CD4-positive, alpha-beta T cell treated with Interleukin-1 beta for 1 hour (primary cell): Measurements from ENCODE around the gene FCMR.

Source experiments
- DNase-seq, 2 donors: peaks; one replicate each; pipeline ENCODE4 v3.0.0-alpha.2; 2020 to 2022

The FCMR gene, protein sequence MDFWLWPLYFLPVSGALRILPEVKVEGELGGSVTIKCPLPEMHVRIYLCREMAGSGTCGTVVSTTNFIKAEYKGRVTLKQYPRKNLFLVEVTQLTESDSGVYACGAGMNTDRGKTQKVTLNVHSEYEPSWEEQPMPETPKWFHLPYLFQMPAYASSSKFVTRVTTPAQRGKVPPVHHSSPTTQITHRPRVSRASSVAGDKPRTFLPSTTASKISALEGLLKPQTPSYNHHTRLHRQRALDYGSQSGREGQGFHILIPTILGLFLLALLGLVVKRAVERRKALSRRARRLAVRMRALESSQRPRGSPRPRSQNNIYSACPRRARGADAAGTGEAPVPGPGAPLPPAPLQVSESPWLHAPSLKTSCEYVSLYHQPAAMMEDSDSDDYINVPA

GRCh38 chr1:206921772-206922265 is at the start of gene FCMR:
FCMR (minus strand) TSS chr1:206921941; CDS start chr1:206921854, 87 bp downstream.
- peak; percentile 69 for DNase-seq

GRCh38 chr1:206971029-206971655 is 49.4 kb upstream of the FCMR start:
- DNase-seq: no peak

DNA sequence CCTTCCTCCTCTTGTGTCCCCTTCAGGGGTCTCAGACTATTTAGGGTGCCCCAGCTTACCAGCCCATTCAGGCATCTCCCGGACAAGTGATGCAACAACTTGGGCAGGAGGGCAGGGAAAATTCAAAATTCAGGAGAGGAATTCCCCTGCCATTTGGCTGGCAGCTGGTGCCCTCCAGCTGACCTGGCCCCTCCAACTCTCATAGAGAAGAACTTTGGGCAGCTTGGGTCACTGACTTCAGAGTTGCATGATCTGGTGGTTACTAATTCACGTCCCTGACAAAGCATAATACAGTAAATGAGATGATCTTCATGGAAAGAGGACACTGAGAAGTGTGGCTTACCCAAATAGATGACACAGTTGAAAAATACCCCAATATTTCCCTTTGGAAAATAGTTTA is 48.7 kb upstream of the FCMR start, which contains the start of gene FCAMR:
Gene FCAMR, minus strand, starts transcription at position 15 of the 400 bp plus-strand sequence. CDS start 335 bp downstream, outside the sequence.
- no peak for DNase-seq

- DNase-seq: no peak
Measured at GRCh38 chr1:206969090-206969489, 47.3 kb upstream of the FCMR start.

GRCh38 chr1:206967096-206967849 is 45.5 kb upstream of the FCMR start:
- peak; percentile 7 to 8 for DNase-seq

DNA sequence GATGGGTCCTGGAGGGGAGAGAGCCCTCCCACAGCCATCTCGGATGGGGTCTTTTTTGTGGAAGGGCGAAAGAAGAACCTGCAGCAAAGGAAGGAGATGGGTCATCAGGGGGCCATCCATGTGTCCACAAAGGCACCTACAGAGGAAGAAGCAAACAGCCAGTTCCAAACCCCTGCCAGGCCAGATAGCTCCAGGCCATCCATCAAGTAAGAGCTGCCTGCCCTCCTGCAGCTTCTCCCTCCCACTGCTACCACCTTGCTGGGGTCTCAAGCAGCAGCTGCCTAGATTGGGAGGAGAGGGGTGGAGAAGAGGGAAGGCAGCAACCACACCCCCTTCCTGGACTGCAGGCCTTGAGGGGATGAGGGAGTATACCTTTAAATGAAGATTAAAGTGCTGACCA is 44.0 kb upstream of the FCMR start:
- no peak for DNase-seq

- no peak for DNase-seq
Measured at GRCh38 chr1:206963740-206964139, 42.0 kb upstream of the FCMR start.

GRCh38 chr1:206963119-206963712 is 41.5 kb upstream of the FCMR start:
- no peak for DNase-seq

- DNase-seq: no peak
Measured at GRCh38 chr1:206962272-206962671, 40.5 kb upstream of the FCMR start.

DNA sequence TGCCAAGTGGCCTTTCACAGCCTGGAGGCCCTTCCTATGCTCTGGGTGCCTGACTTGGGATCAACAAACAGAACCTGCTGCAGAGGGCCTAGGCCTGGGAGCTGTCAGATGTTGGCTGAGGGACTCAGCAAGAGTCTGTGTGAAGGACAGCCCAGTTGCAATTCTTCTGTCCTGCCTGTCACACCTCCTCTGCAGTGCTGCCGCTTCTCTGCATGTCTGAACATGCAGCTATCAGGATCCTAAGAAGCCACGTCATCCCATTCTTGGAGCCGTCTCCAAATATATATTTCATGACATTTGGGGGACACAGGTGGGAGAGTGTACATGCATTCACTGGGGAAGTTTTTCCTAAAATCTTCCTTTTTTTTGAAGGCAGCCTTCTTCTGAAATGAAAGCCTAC is 39.9 kb upstream of the FCMR start:
- DNase-seq: no peak

DNA sequence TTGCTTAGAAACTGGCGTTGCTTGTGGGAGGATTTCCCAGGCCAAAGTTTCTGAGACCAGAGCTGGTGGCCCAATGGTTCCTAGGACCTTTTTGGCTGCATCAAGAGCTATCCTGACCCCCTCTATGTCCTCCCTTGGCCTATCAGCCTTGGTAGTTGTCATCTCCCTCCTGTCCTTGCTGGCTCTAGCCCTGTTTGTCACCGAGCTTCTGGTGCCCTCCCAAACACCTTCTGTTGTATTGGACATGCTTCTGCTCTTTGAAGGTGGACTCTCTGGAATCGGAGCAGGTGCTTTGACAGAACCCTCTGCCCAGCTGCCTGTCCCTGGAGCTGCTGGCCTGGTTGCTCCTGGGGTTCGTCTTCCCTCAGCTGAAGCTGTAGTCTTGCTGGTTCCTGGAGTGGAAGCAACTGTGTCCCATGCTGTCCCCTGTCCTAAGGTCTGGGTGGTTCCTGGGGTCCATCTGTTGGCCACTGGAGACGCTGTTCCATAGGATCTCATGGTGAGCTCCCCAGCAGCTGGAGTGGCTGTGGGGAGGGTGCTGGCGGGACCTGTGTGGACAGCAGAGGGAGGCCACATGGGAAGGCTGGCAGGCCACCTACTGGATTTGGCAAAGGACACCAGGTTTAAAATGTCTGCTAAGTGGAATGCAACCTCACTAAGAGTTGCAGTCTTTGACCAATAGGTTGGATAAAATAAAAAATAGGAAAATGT is 39.1 kb upstream of the FCMR start:
- no peak for DNase-seq

GRCh38 chr1:206958144-206958543 is 36.4 kb upstream of the FCMR start:
- DNase-seq: no peak

DNA sequence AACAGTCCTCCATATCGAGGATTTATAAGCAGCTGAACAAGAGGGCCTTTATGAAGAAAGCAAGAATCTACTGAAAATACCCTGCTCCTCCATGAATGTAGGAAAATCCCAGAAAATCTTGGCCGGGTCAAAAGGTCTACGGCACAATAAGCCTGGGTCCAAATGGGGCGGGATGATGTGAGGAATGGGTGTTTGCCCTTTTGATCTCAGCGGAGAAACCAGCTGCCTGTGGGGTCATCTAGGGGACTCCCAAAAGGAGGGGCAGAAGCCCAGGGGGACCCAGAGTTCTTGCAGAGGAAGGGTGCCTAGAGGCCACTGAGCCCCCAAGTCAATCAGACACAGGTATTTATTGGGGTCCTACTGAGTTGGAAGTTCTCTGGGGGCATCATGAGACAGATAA is 35.9 kb upstream of the FCMR start:
- no peak for DNase-seq

GRCh38 chr1:206955476-206956451 is 34.0 kb upstream of the FCMR start:
- DNase-seq: no peak

GRCh38 chr1:206954459-206955342 is 33.0 kb upstream of the FCMR start:
- no peak for DNase-seq

DNA sequence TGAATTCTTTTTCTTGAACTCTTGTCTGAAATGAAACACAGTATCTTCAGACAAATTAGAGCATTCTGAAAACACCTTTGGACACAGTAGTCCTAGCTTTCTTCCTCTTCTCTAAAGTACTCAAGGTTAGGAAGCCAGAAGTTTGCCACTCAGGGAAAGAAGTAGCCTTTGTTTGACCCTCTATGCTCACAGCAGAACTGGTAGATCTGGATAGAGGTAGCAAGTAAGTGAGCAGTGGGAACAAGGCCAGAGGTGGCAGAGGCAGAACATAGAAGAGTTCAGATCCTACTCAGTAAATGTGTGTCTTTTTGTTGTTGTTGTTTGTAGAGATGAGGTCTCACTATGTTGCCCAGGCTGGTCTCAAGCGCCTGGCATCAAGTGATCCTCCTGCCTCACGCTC is 31.9 kb upstream of the FCMR start:
- no peak for DNase-seq

DNA sequence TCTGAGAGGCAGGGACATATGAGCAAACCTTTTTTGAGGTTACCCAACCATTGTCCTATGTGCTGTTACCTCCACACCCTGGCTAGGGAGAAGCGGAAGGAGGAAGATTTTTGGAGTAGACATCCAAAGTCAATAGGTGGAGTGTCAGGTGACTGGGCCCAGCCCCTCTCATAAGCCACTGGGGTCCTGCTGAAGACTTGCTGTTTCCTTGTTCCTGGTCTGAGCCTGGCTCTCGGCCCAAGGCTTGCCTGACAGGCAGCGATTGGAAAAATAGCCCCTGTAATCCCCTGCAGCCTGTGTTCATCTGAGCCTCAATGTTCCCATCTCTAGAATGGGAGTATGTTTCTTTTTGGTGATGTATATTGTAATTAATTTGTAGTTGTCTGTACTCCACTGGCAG is 31.4 kb upstream of the FCMR start:
- DNase-seq: no peak

- peak in 1 of 2 donors; percentile 24 for DNase-seq
Measured at GRCh38 chr1:206952171-206952570, 30.4 kb upstream of the FCMR start.

- no peak for DNase-seq
Measured at GRCh38 chr1:206951318-206952100, 29.8 kb upstream of the FCMR start.
